ENCODE measurements around the gene HMGB1. TPM values are rescaled to one million over a fixed set of nuclear protein-coding genes. Genes with fewer than 3 reads are reported as not detected.

The HMGB1 gene
- 100 to 1,000 TPM; 178 to 303 (median 259) TPM for total RNA-seq
- long read RNA-seq, donor 1, full-length matches to known transcripts = 233 of 287 reads
- long read RNA-seq, donor 1, partial matches to known transcripts = 37 of 287 reads
- long read RNA-seq, donor 1, other reads (novel, unspliced or antisense) = 17 of 287 reads
- long read RNA-seq, donor 2, full-length matches to known transcripts = 144 of 295 reads
- long read RNA-seq, donor 2, partial matches to known transcripts = 111 of 295 reads
- long read RNA-seq, donor 2, other reads (novel, unspliced or antisense) = 40 of 295 reads

DNA sequence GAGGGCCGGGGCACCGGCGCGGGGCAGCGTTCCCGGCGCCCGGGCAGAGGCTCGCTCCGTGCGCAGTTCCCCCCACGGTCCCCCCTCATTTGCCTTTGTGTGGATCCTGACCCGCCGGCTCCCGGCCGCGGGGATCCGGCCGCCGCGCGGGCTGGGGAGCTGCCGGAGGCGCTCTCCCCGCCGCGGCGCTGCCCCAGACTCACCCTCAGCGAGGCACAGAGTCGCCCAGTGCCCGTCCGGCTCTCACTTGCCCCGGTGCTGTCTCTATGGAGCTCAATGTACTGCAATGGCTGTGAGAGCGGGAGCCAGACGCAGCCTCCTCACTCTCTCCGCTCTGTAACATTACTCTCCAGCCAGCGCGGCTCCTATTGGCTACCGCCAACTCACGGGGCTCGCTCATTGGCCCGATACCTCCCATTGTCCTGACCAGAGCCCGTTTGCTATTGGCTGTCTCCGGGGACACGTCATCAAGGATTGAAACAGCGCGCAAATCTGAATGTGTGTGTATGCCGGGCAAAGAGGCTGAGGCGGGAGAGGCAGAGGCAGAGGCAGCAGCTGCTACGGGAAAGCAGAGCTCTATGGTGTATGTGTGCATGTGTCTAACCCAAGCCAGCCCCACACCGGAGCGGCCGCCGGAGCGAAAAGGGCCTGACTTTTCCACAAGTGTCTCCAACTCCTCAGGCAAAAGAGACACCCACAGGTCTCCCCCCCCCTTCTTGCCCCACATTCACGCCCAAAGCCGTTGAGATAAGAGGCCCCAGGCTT, at the start of gene HMGB1:
TSS of gene HMGB1 (minus strand) at position 344 of the 765 bp plus-strand sequence. CDS start 2,256 bp downstream, outside the sequence.
- ATAC-seq (peak; percentile 94), DNase-seq (peak; percentile 97 to 99 (median 98))
- no peaks in the 10 kb centered on the region for H3K36me3 ChIP-seq (ENCODE audit: low read depth)
- TF ChIP-seq, protein P1, sequence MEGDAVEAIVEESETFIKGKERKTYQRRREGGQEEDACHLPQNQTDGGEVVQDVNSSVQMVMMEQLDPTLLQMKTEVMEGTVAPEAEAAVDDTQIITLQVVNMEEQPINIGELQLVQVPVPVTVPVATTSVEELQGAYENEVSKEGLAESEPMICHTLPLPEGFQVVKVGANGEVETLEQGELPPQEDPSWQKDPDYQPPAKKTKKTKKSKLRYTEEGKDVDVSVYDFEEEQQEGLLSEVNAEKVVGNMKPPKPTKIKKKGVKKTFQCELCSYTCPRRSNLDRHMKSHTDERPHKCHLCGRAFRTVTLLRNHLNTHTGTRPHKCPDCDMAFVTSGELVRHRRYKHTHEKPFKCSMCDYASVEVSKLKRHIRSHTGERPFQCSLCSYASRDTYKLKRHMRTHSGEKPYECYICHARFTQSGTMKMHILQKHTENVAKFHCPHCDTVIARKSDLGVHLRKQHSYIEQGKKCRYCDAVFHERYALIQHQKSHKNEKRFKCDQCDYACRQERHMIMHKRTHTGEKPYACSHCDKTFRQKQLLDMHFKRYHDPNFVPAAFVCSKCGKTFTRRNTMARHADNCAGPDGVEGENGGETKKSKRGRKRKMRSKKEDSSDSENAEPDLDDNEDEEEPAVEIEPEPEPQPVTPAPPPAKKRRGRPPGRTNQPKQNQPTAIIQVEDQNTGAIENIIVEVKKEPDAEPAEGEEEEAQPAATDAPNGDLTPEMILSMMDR (IDR thresholded peaks at IDR 0.05) = no peak
- H3K4me3 ChIP-seq = peak within 1 kb of the TSS; percentile 81
- peaks cover 16% of the 10 kb centered on the region for H3K4me1 ChIP-seq (ENCODE audit: low read depth)
- no peaks in the 10 kb centered on the region for H3K9me3 ChIP-seq
- intact Hi-C loops (cut with DNase I, micrococcal nuclease) = loop anchor here in 1 of 2 donors (10.0 kb wide), 1 partner anchor 109 kb away; no protein-coding TSS in a partner anchor

DNA sequence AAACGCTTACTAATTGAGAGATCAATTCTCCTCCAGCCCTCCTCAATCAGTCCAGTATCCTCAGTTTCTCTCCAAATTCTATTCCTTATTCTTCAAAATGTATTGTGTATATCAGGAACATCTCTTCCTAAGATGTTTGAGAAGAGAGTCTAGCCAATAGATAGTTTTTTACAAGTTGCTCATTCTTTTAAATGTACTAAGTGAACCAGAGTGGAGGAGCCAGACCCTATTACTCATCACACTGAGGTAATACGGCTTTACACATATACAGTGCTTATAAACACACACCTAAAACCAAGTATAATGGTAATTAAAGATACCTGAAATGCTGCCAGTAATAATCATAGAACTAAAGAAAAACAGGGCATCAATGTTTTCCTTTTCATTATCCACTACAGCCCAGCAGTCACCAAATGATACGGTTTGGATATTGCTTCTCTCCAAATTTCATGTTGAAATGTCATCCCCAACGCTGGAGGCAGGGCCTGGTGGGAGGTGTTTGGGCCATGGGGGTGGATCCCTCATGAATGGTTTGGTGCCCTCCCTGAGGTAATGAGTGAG, 45.2 kb upstream of the HMGB1 start:
- intact Hi-C loops (cut with DNase I, micrococcal nuclease) = no loop called here
- no peak for DNase-seq
- no peaks in the 10 kb centered on the region for H3K36me3 ChIP-seq (ENCODE audit: low read depth)

DNA sequence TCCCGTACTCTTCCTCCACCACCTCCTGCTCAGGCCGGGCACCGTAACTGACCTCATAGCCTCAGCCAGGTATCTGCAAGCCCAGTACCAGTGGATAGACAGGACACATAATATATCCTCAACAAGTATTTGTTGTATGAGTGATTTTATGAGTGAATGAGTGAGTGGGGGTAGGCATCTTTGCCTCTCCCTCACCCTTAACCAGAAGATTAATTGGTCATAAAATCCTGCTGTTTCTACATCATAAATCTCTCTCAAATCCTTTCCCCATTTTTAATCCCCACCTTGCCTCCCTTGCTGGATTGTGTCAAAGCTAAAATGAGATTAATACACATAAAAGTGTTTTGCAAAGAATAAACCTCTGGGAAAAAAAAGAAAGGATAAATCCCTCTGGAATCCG, 44.4 kb upstream of the HMGB1 start:
- Histone ChIP-seq H3K36me3 (ENCODE audit: low read depth) (no peaks in the 10 kb centered on the region), H3K4me3 (no peak overlapping the region), H3K4me1 (ENCODE audit: low read depth) (no peaks in the 10 kb centered on the region), H3K9me3 (no peaks in the 10 kb centered on the region)
- ATAC-seq (no peak), DNase-seq (no peak)
- TF ChIP-seq, protein P1 (IDR thresholded peaks at IDR 0.05) = no peak
- intact Hi-C loops (cut with DNase I, micrococcal nuclease) = no loop called here

More for the DNA sequence above, 45.2 kb upstream of the HMGB1 start:
- ATAC-seq = no peak
- H3K4me3 ChIP-seq = no peak overlapping the region
- TF ChIP-seq, protein P1 (IDR thresholded peaks at IDR 0.05) = no peak
- no peaks in the 10 kb centered on the region for H3K4me1 ChIP-seq (ENCODE audit: low read depth)
- no peaks in the 10 kb centered on the region for H3K9me3 ChIP-seq

DNA sequence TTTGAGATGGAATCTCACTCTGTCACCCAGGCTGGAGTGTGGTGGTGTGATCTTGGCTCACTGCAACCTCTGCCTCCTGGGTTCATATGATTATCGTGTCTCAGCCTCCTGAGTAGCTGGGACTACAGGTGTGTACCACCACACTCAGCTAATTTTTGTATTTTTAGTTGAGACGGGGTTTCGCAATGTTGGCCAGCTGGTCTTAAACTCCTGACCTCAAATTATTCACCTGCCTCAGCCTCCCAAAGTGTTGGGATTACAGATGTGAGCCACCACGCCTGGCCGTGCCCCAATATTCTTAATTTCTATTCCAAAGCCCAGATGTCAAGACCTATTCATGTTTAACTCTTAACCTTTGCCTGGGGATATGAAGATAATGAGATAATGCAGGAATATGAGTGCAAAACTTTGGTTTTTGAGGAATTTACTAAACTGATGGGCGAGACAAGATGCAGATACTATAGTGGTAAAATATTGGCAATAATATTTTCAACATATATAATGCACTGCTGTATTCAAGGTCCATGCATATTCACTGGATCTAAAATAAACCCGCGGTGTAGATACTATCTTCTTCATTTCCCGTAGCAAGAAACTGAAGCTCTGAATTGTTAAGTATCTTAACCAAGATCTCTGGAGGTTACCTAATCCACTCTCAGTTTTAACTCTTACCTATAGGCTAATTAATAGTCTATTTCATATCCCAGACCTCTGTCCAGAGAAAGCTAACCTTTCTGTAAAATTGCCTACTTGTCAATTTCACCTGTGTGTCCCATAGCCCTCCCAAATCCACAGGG, 43.7 kb upstream of the HMGB1 start:
- DNase-seq (no peak), ATAC-seq (no peak)
- intact Hi-C loops (cut with DNase I, micrococcal nuclease) = no loop called here
- H3K9me3 ChIP-seq = no peaks in the 10 kb centered on the region
- no peaks in the 10 kb centered on the region for H3K36me3 ChIP-seq (ENCODE audit: low read depth)
- H3K4me1 ChIP-seq (ENCODE audit: low read depth) = no peaks in the 10 kb centered on the region
- TF ChIP-seq, protein P1 (IDR thresholded peaks at IDR 0.05) = no peak
- H3K4me3 ChIP-seq = no peak overlapping the region

DNA sequence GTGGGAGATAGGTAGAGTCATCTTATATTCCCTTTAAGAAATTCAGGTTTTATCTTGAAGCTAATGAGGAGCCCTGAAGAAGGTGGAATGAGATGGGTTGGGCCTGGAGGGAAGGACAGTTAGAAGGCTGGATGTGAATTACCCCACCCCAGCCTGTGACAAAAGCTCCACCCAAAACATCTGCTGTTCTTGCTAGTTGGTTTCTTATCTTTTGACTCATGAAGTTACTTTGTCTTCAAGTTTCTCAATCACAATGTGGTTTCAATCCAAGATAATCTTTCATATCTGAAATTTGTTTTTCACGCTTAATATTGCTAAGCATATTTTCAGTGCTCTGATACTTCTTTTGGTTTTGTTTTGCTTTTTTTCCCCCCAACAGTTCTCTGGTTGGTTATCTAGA, 38.3 kb upstream of the HMGB1 start:
- DNase-seq (no peak), ATAC-seq (peak; percentile 29)
- TF ChIP-seq, protein P1 (IDR thresholded peaks at IDR 0.05) = no peak
- no peak overlapping the region for H3K4me3 ChIP-seq
- no peaks in the 10 kb centered on the region for H3K4me1 ChIP-seq (ENCODE audit: low read depth)
- H3K36me3 ChIP-seq (ENCODE audit: low read depth) = no peaks in the 10 kb centered on the region
- H3K9me3 ChIP-seq = no peaks in the 10 kb centered on the region
- intact Hi-C loops (cut with DNase I, micrococcal nuclease) = no loop called here

Measured in mucosa of descending colon (tissue), 3 donors.